Inflammatory macrophage (primary cell): ENCODE data around the gene DZIP1.
A peak's percentile ranks its signal among the peaks of the same experiment; 100 is the strongest.

Source experiments
- DNase-seq, 2 donors: peaks; one replicate each; pipeline ENCODE4 v3.0.0-alpha.2; 2020 to 2022

The DZIP1 gene

GRCh38 chr13:95541911-95542474 is 102.5 kb downstream of the DZIP1 start:
- no peak for DNase-seq

- no peak for DNase-seq
These were observed 103.2 kb downstream of the DZIP1 start for GRCh38 chr13:95541308-95541707.

DNA sequence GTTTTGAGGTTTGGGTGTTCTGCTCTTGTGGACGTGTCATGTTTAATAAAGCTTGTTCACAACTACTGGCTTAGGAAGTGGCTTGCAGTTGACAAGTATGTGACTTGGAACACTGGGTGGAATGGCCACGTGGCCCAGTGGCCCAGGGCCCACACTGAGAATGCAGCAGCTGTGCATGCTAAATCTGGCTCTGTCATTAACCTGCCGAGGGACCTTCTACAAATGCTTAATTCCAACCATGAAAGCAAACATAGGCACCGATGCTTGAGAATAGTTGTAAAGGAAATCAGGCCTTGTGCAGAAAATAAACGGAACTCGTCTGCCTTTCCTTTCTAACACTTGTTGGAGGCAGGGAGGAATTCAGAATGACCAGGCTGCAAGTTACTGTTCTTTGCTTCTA is 103.6 kb downstream of the DZIP1 start:
- DNase-seq, result no peak

DNA sequence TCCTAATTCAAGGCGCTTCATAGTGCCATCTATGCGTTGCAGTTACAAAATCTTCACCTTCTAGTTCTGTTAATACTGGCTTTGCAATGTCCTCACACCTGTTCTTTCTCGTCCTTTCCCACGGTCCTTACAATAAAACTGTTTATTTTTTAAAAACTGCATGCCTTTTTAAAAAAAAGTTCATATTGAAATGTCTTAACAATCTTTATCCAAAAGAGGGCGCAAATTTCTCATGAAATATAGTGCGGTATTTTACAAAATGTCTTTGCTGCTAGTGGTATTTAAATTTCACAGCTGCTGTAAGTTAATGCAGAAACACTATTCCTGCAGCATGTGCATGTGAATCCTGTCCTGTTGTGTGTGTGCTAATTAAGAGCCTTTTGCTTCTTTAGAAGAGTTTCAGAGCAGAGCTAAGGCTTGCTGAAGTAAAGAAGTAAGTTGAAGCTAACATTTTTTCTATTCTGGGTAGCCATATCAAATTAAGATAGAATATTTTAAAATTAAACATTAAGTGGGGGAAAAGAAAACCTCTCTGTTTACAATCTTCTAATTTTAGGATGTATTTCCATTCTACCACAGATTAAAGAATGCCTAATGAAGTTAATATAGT is 107.8 kb downstream of the DZIP1 start:
- DNase-seq, result peak; percentile 16 to 68

GRCh38 chr13:95535243-95535642 is 109.3 kb downstream of the DZIP1 start:
- DNase-seq, result peak; percentile 29 to 52

DNA sequence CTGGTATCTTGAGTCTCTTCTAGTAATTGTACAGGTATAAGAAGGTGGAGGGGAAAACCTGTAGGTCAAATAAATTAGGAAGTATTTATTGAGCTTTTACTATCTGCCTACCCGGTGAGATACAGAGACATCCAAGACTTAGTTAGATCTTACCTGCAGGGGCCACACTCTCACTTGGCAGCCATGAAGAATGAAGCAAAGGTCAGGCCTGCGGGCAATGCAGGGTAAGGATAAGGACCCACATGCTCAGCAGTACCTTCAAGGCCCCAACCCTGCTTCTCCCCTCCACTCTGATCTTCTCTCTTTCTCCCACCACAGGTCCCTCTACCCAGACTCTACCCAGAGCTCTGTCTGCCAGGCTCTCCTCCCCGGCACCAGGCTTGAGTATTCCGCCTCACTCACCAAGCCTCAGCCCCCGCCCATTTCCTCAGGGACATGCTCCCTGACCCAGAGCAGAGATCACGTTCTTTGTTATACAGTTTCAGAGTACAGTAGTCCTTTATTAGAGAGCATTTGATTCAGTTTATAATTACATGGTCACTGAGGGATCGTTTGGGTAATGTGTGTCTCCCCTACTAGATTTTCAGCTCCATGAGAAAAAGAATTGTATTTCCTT is 110.9 kb downstream of the DZIP1 start:
- no peak for DNase-seq

DNA sequence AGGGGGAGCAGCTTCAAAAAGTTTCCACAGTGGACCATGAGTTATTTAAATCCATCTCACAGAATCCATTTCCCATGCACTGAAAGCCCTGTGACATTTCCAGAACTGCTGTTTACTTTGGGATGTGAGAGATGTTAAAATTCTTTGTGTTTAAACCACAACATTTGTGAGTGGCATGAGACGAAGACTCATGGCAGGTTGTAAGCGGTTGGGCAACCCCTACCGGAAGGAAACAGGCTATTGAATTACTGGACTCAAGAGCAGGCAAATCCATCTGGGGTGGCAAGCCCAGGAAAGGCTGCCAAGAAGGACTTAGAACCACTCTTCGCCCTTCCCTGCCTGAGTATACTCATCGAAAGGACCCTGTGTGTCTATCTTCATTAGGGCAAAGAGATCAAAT is 114.3 kb downstream of the DZIP1 start:
- peak in 1 of 2 donors; percentile 15 for DNase-seq
